PC-9 (cell line): Measurements from ENCODE around the gene HYAL4. TPM values are rescaled to one million over a fixed set of nuclear protein-coding genes. Genes with fewer than 3 reads are reported as not detected.

Source experiments
- BruUV-seq: library from RNA; stranded (reverse); fragments of 400-500 nt; replicated peaks from 2 replicates; lab custom pipeline; 2021; lab: Mats Ljungman, UMichigan
- CTCF ChIA-PET: fragments of 300-600 bp; sonication (Branson Sonifier 250); formaldehyde crosslinking; loops from one replicate; lab custom pipeline; 2022; ENCODE audit warnings: antibody characterized with exemption; lab: Charles Lee
- POLR2A ChIA-PET: fragments of 300-600 bp; sonication (Branson Sonifier 250); formaldehyde crosslinking; loops from one replicate; lab custom pipeline; 2022; ENCODE audit warnings: antibody characterized with exemption; ENCODE audit not compliant: unreplicated experiment; lab: Charles Lee
- DNase-seq, 2 experiments: peaks; one replicate each; pipeline versions ENCODE4 v3.0.0 to v3.0.0-alpha.2; 2015 to 2022; ENCODE audit warnings: mixed read lengths in 1 of 2
- H2AFZ ChIP-seq: fragments of 200-600 bp; sonication (generic); 2 replicates; pipeline ENCODE4 v1.8.1; 2017; ENCODE audit warnings: antibody characterized with exemption
- H3F3A ChIP-seq: fragments of 200-600 bp; sonication (generic); 2 replicates; pipeline ENCODE4 v1.8.1; 2017; ENCODE audit warnings: antibody characterized with exemption, mild to moderate bottlenecking, low read depth; ENCODE audit not compliant: insufficient read depth
- H3K27ac ChIP-seq: fragments of 200-600 bp; sonication (generic); 2 replicates; pipeline ENCODE4 v1.6.1; 2016; ENCODE audit warnings: mixed run types
- H3K27me3 ChIP-seq: fragments of 200-600 bp; sonication (generic); 2 replicates; pipeline ENCODE4 v1.6.1; 2016; ENCODE audit warnings: low read depth, mixed run types; ENCODE audit not compliant: insufficient read depth
- H3K36me3 ChIP-seq: fragments of 200-600 bp; sonication (generic); 2 replicates; pipeline ENCODE4 v1.6.1; 2016; ENCODE audit warnings: low read depth, mixed run types
- H3K4me1 ChIP-seq: fragments of 200-600 bp; sonication (generic); replicated peaks from 2 replicates; pipeline ENCODE4 v1.6.1; 2016; ENCODE audit warnings: mixed run types; ENCODE audit not compliant: insufficient read depth
- H3K4me2 ChIP-seq: fragments of 200-600 bp; sonication (generic); 2 replicates; pipeline ENCODE4 v1.6.1; 2017; ENCODE audit warnings: mixed run types
- H3K4me3 ChIP-seq: fragments of 200-600 bp; sonication (generic); 2 replicates; pipeline ENCODE4 v1.6.1; 2016; ENCODE audit warnings: mixed run types
- H3K79me2 ChIP-seq: fragments of 200-600 bp; sonication (generic); 2 replicates; pipeline ENCODE4 v1.6.1; 2017; ENCODE audit warnings: low read depth, mixed run types
- H3K9me2 ChIP-seq: fragments of 200-600 bp; sonication (generic); 2 replicates; pipeline ENCODE4 v1.8.1; 2017; ENCODE audit warnings: mild to moderate bottlenecking; ENCODE audit not compliant: insufficient read depth
- H3K9me3 ChIP-seq: fragments of 200-600 bp; sonication (generic); 2 replicates; pipeline ENCODE4 v1.8.1; 2016; ENCODE audit warnings: low read depth; ENCODE audit not compliant: insufficient read depth
- H4K20me1 ChIP-seq: fragments of 200-600 bp; sonication (generic); 2 replicates; pipeline ENCODE4 v1.8.1; 2017; ENCODE audit not compliant: insufficient read depth
- CTCF ChIP-seq: fragments of 200-600 bp; sonication (generic); conservative IDR thresholded peaks from 2 replicates; pipeline ENCODE4 v1.6.1; 2017; ENCODE audit warnings: mixed run types, antibody characterized with exemption, mild to moderate bottlenecking, moderate library complexity
- EZH2 ChIP-seq: fragments of 200-600 bp; sonication (generic); IDR thresholded peaks from 2 replicates; pipeline ENCODE4 v1.8.0; 2017; ENCODE audit warnings: antibody characterized with exemption, low read depth
- intact Hi-C: fragments of 100-400 bp; cut with micrococcal nuclease; formaldehyde crosslinking; loops from one replicate; pipeline ENCODE4 v1.10.0; 2022; ENCODE audit not compliant: unreplicated experiment
- total RNA-seq: library from RNA; stranded (reverse); gene quantifications from 2 replicates; pipeline ENCODE4 v1.2.3, GENCODE V29; 2021

HYAL4 gene
- total RNA-seq, 1 experiment from 2014 or later, result not detected

- no peak within 1 kb of the TSS for H2AFZ ChIP-seq
- H4K20me1 ChIP-seq, result no peaks in the 10 kb centered on the region
- no peaks in the 10 kb centered on the region for H3K36me3 ChIP-seq
- no peak within 1 kb of the TSS for H3K27ac ChIP-seq
- H3F3A ChIP-seq, result no peaks in the 10 kb centered on the region
- peaks cover 13% of the 10 kb centered on the region for H3K4me1 ChIP-seq
- POLR2A ChIA-PET, result no interaction called here
- intact Hi-C loops, result no loop called here
- BruUV-seq, result no TSS peak
- no peak for DNase-seq
- CTCF ChIA-PET, result interaction anchor here (0.7 kb wide), 1 partner anchor 140 kb away, joined by 3 read pairs; no protein-coding TSS in a partner anchor
- TF ChIP-seq EZH2 (no peak), CTCF (no peak)
- H3K79me2 ChIP-seq, result no peaks in the 10 kb centered on the region
- H3K9me2 ChIP-seq, result no peaks in the 10 kb centered on the region
- H3K4me3 ChIP-seq, result no peak within 1 kb of the TSS
- no peaks in the 10 kb centered on the region; the same call in 1 of the 2 replicates for H3K9me3 ChIP-seq
- H3K27me3 ChIP-seq, result no peaks in the 10 kb centered on the region
- no peak within 1 kb of the TSS for H3K4me2 ChIP-seq
Observed at GRCh38 chr7:123924941-123925340, 80.0 kb downstream of the HYAL4 start, which contains the start of gene SPAM1. Gene SPAM1, plus strand, starts transcription at chr7:123925241. Its CDS starts 28,330 bp downstream, at chr7:123953571.

Other genes with a start within 250 kb of the HYAL4 start
- not detected in 2 replicates for gene ASB15, start 243.3 kb upstream of the HYAL4 start, total RNA-seq
- gene LMOD2, start 189.3 kb upstream of the HYAL4 start, total RNA-seq, result not detected in 2 replicates
- 31.4 and 40.3 TPM in 2 replicates for gene WASL, start 96.2 kb upstream of the HYAL4 start, total RNA-seq
- gene SPAM1, start 80.1 kb downstream of the HYAL4 start, total RNA-seq, result not detected in 2 replicates
- not detected in 2 replicates for gene TMEM229A, start 187.9 kb downstream of the HYAL4 start, total RNA-seq